GM21576 (cell line): ENCODE measurements around the gene APCDD1L.
"Not testable (repeated sequence)": the region's sequence is repeated elsewhere in the genome, so short reads cannot be mapped to it uniquely, and the experiment has no call there.

ENCODE experiments used
- ATAC-seq: cut with Tn5 transposase; IDR thresholded peaks from one replicate; pipeline ENCODE4 v1.9.1; 2021; ENCODE audit warnings: mild to moderate bottlenecking, moderate library complexity; ENCODE audit not compliant: unreplicated experiment

APCDD1L gene

GRCh38 chr20:58418949-58419748, 96.0 kb downstream of the APCDD1L start:
- ATAC-seq = no peak

GRCh38 chr20:58417438-58417837, 97.8 kb downstream of the APCDD1L start:
- ATAC-seq = no peak

DNA sequence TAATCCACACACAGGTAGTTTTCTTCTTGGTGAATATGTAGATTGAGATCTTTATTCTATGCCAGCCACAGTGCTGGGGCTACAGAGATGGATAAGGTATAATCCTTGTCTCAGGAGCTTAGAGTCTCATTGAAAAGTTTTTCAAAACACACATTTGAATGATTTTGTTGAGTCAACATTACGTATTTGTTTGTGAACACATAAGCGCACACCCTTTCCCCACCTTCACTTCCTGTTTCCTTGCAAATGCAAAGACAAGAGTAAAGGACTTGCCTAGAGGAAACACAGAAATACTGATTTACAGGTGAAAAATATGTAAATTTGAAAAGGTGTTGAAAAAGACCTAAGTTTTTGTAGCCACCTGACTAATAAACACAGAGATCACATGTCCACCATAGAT, 98.4 kb downstream of the APCDD1L start:
- ATAC-seq = no peak

- no peak for ATAC-seq
Observed at GRCh38 chr20:58416057-58416456, 99.1 kb downstream of the APCDD1L start.

- ATAC-seq = not testable (repeated sequence)
Observed at GRCh38 chr20:58414786-58415185, 100.4 kb downstream of the APCDD1L start.

GRCh38 chr20:58414216-58414615, 101.0 kb downstream of the APCDD1L start:
- not testable (repeated sequence) for ATAC-seq
